MCF 10A (cell line): ENCODE data around the gene AP3D1. TPM values are rescaled to one million over a fixed set of nuclear protein-coding genes. Genes with fewer than 3 reads are reported as not detected.
A peak's percentile ranks its signal among the peaks of the same experiment; 100 is the strongest.

Experiments
- BruUV-seq: library from RNA; stranded (reverse); fragments of 400-500 nt; replicated peaks from 2 replicates; lab custom pipeline; 2021; lab: Mats Ljungman, UMichigan
- CTCF ChIA-PET: fragments of 300-600 bp; sonication (Branson Sonifier 250); formaldehyde crosslinking; extraction: SDS; loops from one replicate; lab custom pipeline; 2021; ENCODE audit warnings: antibody characterized with exemption, inconsistent platforms; lab: Yijun Ruan, JAX
- POLR2A ChIA-PET: fragments of 300-600, 350-650 bp; sonication (Branson Sonifier 250); formaldehyde crosslinking; extraction: SDS; loops from one replicate; lab custom pipeline; 2020; ENCODE audit warnings: antibody characterized with exemption, inconsistent platforms; lab: Yijun Ruan, JAX
- DNase-seq: peaks from one replicate; pipeline ENCODE4 v3.0.0-alpha.2; 2018; ENCODE audit not compliant: unreplicated experiment
- H3K27ac Mint-ChIP-seq: one replicate; pipeline ENCODE4 v1.8.0; 2022; ENCODE audit warnings: mild to moderate bottlenecking, low read depth, mixed read lengths; ENCODE audit not compliant: unreplicated experiment
- H3K27me3 Mint-ChIP-seq: one replicate; pipeline ENCODE4 v1.8.0; 2022; ENCODE audit warnings: mixed read lengths; ENCODE audit not compliant: insufficient read depth, unreplicated experiment
- H3K36me3 Mint-ChIP-seq: one replicate; pipeline ENCODE4 v1.8.0; 2022; ENCODE audit warnings: mild to moderate bottlenecking, moderate library complexity, mixed read lengths; ENCODE audit not compliant: insufficient read depth, unreplicated experiment
- H3K4me1 Mint-ChIP-seq: one replicate; pipeline ENCODE4 v1.8.0; 2022; ENCODE audit warnings: mixed read lengths; ENCODE audit not compliant: insufficient read depth, unreplicated experiment
- H3K4me3 Mint-ChIP-seq: one replicate; pipeline ENCODE4 v1.8.0; 2022; ENCODE audit warnings: mild to moderate bottlenecking, moderate library complexity, mixed read lengths; ENCODE audit not compliant: unreplicated experiment
- H3K9me3 Mint-ChIP-seq: one replicate; pipeline ENCODE4 v1.8.0; 2022; ENCODE audit warnings: mixed read lengths; ENCODE audit not compliant: unreplicated experiment
- intact Hi-C: fragments of 100-400 bp; cut with micrococcal nuclease; formaldehyde crosslinking; loops from 2 replicates; pipeline ENCODE4 v1.14.1; 2022
- total RNA-seq: library from RNA; stranded (reverse); gene quantifications from 2 replicates; pipeline ENCODE4 v1.2.3, GENCODE V29; 2022
- TF ChIP-seq, protein P1 (sequence below): fragments of 200-600 bp; IDR thresholded peaks from one replicate; pipeline ENCODE4 v1.8.0; 2022; ENCODE audit warnings: antibody characterized with exemption, mild to moderate bottlenecking; ENCODE audit not compliant: unreplicated experiment

Gene AP3D1
- total RNA-seq, 1 experiment from 2014 or later, result 181 TPM

DNA sequence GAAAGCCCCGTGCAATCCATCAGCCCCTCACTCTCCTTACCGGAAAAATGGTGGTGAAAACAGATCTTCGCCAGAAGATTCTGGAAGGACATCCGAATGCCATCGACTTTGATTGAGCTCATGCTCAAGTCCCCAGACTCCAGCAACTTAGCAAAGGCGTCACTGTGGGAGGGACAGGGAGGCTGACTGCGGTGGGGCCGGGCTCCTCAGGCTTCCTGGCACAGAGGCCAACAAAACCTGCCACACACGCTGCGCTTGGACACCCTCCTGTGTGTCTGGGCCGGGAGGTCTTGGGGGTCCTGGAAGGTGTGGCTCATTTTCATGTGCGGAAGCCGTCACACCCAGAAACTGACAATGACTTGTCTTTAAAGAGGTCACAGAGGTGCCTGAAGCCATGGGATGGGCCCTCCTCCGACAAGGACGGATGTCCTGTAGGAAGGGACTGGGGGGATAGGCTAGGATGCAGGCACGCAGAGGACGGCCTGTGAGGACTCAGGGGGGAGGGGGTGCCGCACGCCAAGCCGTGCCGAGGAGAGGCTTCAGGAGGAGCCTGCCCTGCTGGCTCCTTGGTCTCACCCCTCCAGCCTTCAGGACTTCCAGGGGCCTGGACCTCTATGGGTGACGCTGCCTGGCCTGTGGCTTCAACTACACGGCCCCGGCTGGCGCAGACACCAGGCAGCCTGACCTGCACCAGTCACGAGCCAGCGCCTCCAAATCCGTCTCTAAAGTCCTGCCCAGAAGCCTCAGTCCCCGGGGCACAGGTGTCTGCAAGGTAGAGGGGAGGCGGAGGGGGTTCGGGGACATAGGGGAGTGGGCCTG, 42.1 kb downstream of the AP3D1 start:
- Mint-ChIP-seq H3K4me3 (no peak overlapping the region), H3K4me1 (peaks cover 6% of the 10 kb centered on the region), H3K27me3 (no peaks in the 10 kb centered on the region), H3K27ac (no peak overlapping the region), H3K9me3 (no peaks in the 10 kb centered on the region), H3K36me3 (peaks cover 79% of the 10 kb centered on the region)
- no TSS peak for BruUV-seq
- CTCF ChIA-PET, result no interaction called here
- intact Hi-C loops, result no loop called here
- TF ChIP-seq, protein P1, sequence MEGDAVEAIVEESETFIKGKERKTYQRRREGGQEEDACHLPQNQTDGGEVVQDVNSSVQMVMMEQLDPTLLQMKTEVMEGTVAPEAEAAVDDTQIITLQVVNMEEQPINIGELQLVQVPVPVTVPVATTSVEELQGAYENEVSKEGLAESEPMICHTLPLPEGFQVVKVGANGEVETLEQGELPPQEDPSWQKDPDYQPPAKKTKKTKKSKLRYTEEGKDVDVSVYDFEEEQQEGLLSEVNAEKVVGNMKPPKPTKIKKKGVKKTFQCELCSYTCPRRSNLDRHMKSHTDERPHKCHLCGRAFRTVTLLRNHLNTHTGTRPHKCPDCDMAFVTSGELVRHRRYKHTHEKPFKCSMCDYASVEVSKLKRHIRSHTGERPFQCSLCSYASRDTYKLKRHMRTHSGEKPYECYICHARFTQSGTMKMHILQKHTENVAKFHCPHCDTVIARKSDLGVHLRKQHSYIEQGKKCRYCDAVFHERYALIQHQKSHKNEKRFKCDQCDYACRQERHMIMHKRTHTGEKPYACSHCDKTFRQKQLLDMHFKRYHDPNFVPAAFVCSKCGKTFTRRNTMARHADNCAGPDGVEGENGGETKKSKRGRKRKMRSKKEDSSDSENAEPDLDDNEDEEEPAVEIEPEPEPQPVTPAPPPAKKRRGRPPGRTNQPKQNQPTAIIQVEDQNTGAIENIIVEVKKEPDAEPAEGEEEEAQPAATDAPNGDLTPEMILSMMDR, result no peak
- no peak for DNase-seq
- POLR2A ChIA-PET, result interaction anchor here (0.6 kb wide), 1 partner anchor 29 kb away, joined by 3 read pairs; no protein-coding TSS in a partner anchor

GRCh38 chr19:2108251-2109016, 42.9 kb downstream of the AP3D1 start:
- no peaks in the 10 kb centered on the region for H3K27me3 Mint-ChIP-seq
- H3K27ac Mint-ChIP-seq, result peak overlapping the region; percentile 16
- H3K4me3 Mint-ChIP-seq, result no peak overlapping the region
- H3K4me1 Mint-ChIP-seq, result no peaks in the 10 kb centered on the region
- CTCF ChIA-PET, result no interaction called here
- DNase-seq, result no peak
- peaks cover 80% of the 10 kb centered on the region for H3K36me3 Mint-ChIP-seq
- POLR2A ChIA-PET, result no interaction called here
- TF ChIP-seq, protein P1, result no peak
- BruUV-seq, result no TSS peak
- intact Hi-C loops, result no loop called here
- H3K9me3 Mint-ChIP-seq, result no peaks in the 10 kb centered on the region

GRCh38 chr19:2103045-2103707, 48.2 kb downstream of the AP3D1 start:
- POLR2A ChIA-PET, result interaction anchor here (1.2 kb wide), 1 partner anchor 13 kb away, joined by 3 read pairs; no protein-coding TSS in a partner anchor
- no peak overlapping the region for H3K4me3 Mint-ChIP-seq
- H3K36me3 Mint-ChIP-seq, result peaks cover 59% of the 10 kb centered on the region
- H3K4me1 Mint-ChIP-seq, result no peaks in the 10 kb centered on the region
- no peaks in the 10 kb centered on the region for H3K9me3 Mint-ChIP-seq
- no peak for DNase-seq
- TF ChIP-seq, protein P1, result no peak
- CTCF ChIA-PET, result interaction anchor here (0.6 kb wide), 1 partner anchor 63 kb away, joined by 3 read pairs; no protein-coding TSS in a partner anchor
- intact Hi-C loops, result no loop called here
- H3K27ac Mint-ChIP-seq, result no peak overlapping the region
- no TSS peak for BruUV-seq
- no peaks in the 10 kb centered on the region for H3K27me3 Mint-ChIP-seq
